Measurements from ENCODE around the gene HDAC7. TPM values are rescaled to one million over a fixed set of nuclear protein-coding genes. Genes with fewer than 3 reads are reported as not detected.

HDAC7 gene
- total and polyA plus RNA-seq, 2 of the 13 experiments (the other 11 are each of a cell fraction or from before 2014, with no cell fraction given), result 4.6 to 10.8 TPM

DNA sequence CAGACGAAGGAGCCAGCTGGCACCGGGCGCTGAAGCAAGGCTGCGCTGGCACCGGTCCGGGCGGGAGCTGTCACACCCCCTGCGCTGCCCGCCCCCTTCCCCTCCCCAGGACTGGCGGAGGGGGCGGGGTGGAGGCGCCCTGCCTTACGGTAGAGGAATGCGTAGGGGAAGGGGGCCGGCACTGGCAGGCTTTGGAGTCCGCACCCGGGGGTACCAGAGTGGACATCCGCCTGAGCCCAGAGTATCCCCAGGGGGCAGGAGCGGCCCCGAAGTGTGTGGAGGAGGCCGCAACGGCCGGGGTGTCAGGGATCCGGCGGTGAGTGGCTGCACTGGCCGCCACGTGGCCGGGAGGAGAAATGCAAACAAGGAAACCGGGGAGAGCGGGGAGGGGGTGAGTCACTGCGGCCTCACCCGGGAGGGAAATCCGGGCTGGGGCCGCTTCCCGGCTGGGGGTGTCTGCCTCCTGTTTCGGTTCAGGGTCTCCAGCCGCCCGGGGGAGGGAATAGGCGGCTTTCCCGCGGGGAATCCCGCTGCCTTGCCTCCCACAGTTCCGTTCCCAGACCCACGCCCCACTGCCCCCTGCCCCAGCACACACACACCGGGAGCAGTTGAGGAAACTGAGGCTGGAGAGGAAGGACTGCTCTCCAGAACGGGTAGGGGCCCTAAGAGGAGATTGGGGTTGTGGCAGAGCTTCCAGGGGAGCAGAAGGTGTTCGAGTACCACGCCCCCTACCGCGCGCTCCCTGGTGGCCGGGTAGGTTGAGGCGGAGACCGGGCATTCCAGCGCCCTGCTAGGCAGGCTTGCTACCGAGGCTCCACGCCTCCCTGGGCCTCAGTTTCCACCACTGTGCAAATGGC is 60.6 kb downstream of the HDAC7 start, which contains the start of gene RAPGEF3 (continued):
- TF ChIP-seq MBNL3 (CRISPR knock-in tag; conservative IDR thresholded peaks at IDR 0.05), result no peak
- no peak for TF ChIP-seq ZNF18 (CRISPR knock-in tag; IDR thresholded peaks at IDR 0.05; ENCODE audit: insufficient replicate concordance)
- TF ChIP-seq, protein P1, sequence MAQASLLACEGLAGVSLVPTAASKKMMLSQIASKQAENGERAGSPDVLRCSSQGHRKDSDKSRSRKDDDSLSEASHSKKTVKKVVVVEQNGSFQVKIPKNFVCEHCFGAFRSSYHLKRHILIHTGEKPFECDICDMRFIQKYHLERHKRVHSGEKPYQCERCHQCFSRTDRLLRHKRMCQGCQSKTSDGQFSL (CRISPR knock-in tag; IDR thresholded peaks at IDR 0.05), result no peak
- no peak; the same call in 1 of the 2 replicates for TF ChIP-seq IRF9 (CRISPR knock-in tag; IDR thresholded peaks at IDR 0.05; ENCODE audit: borderline replicate concordance)
- peak; percentile 67 for TF ChIP-seq FOXA3 (CRISPR knock-in tag; IDR thresholded peaks at IDR 0.05)
- TF ChIP-seq ZBTB4 (CRISPR knock-in tag; IDR thresholded peaks at IDR 0.05; ENCODE audit: borderline replicate concordance), result no peak
- no peak for TF ChIP-seq ISL2 (CRISPR knock-in tag; IDR thresholded peaks at IDR 0.05)
- no peak for TF ChIP-seq KDM5A (IDR thresholded peaks at IDR 0.05; ENCODE audit: borderline replicate concordance, low read length)
- no peak for TF ChIP-seq ZNF652 (CRISPR knock-in tag; IDR thresholded peaks at IDR 0.05; ENCODE audit: borderline replicate concordance, low read depth)
- TF ChIP-seq, protein P2, sequence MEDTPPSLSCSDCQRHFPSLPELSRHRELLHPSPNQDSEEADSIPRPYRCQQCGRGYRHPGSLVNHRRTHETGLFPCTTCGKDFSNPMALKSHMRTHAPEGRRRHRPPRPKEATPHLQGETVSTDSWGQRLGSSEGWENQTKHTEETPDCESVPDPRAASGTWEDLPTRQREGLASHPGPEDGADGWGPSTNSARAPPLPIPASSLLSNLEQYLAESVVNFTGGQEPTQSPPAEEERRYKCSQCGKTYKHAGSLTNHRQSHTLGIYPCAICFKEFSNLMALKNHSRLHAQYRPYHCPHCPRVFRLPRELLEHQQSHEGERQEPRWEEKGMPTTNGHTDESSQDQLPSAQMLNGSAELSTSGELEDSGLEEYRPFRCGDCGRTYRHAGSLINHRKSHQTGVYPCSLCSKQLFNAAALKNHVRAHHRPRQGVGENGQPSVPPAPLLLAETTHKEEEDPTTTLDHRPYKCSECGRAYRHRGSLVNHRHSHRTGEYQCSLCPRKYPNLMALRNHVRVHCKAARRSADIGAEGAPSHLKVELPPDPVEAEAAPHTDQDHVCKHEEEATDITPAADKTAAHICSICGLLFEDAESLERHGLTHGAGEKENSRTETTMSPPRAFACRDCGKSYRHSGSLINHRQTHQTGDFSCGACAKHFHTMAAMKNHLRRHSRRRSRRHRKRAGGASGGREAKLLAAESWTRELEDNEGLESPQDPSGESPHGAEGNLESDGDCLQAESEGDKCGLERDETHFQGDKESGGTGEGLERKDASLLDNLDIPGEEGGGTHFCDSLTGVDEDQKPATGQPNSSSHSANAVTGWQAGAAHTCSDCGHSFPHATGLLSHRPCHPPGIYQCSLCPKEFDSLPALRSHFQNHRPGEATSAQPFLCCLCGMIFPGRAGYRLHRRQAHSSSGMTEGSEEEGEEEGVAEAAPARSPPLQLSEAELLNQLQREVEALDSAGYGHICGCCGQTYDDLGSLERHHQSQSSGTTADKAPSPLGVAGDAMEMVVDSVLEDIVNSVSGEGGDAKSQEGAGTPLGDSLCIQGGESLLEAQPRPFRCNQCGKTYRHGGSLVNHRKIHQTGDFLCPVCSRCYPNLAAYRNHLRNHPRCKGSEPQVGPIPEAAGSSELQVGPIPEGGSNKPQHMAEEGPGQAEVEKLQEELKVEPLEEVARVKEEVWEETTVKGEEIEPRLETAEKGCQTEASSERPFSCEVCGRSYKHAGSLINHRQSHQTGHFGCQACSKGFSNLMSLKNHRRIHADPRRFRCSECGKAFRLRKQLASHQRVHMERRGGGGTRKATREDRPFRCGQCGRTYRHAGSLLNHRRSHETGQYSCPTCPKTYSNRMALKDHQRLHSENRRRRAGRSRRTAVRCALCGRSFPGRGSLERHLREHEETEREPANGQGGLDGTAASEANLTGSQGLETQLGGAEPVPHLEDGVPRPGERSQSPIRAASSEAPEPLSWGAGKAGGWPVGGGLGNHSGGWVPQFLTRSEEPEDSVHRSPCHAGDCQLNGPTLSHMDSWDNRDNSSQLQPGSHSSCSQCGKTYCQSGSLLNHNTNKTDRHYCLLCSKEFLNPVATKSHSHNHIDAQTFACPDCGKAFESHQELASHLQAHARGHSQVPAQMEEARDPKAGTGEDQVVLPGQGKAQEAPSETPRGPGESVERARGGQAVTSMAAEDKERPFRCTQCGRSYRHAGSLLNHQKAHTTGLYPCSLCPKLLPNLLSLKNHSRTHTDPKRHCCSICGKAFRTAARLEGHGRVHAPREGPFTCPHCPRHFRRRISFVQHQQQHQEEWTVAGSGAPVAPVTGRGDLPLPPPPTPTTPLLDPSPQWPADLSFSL (CRISPR knock-in tag; IDR thresholded peaks at IDR 0.05), result no peak
- TF ChIP-seq ZBTB42 (CRISPR knock-in tag; IDR thresholded peaks at IDR 0.05), result no peak
- no peak for TF ChIP-seq ZNF205 (CRISPR knock-in tag; IDR thresholded peaks at IDR 0.05)
- no peak for TF ChIP-seq PITX1 (CRISPR knock-in tag; IDR thresholded peaks at IDR 0.05)
- TF ChIP-seq ZNF136 (CRISPR knock-in tag; IDR thresholded peaks at IDR 0.05; ENCODE audit: low read depth), result no peak

Data from HepG2 (cell line).